OCI-M2 (cell line): ENCODE measurements around the gene PML.
"Not testable (repeated sequence)": the region's sequence is repeated elsewhere in the genome, so short reads cannot be mapped to it uniquely, and the experiment has no call there.

Experiments used
- DNase-seq: peaks from one replicate; lab custom pipeline; 2025; ENCODE audit not compliant: unreplicated experiment; lab: John Stamatoyannopoulos, UW

PML gene

GRCh38 chr15:74038707-74039655 lies 44.5 kb downstream of the PML start:
- DNase-seq, result no peak

- DNase-seq, result no peak
Measured at GRCh38 chr15:74039656-74040010, 45.1 kb downstream of the PML start.

- no peak for DNase-seq
Measured at GRCh38 chr15:74040109-74040850, 45.8 kb downstream of the PML start.

- DNase-seq, result no peak
Measured at GRCh38 chr15:74041311-74041756, 46.8 kb downstream of the PML start.

GRCh38 chr15:74041777-74042435 lies 47.4 kb downstream of the PML start:
- no peak for DNase-seq

- no peak for DNase-seq
Measured at GRCh38 chr15:74042603-74043424, 48.3 kb downstream of the PML start.

GRCh38 chr15:74043425-74044266 lies 49.1 kb downstream of the PML start:
- DNase-seq, result no peak

- no peak for DNase-seq
Measured at GRCh38 chr15:74044267-74045110, 50.0 kb downstream of the PML start.

- no peak for DNase-seq
Measured at GRCh38 chr15:74045184-74045583, 50.7 kb downstream of the PML start.

GRCh38 chr15:74045636-74046274 lies 51.2 kb downstream of the PML start:
- no peak for DNase-seq

GRCh38 chr15:74046275-74046674 lies 51.8 kb downstream of the PML start:
- DNase-seq, result no peak

GRCh38 chr15:74050127-74050526 lies 55.6 kb downstream of the PML start:
- DNase-seq, result no peak

- DNase-seq, result no peak
Measured at GRCh38 chr15:74050556-74051234, 56.2 kb downstream of the PML start.

GRCh38 chr15:74052271-74053260 lies 58.0 kb downstream of the PML start:
- not testable (repeated sequence) for DNase-seq

GRCh38 chr15:74053517-74053916 lies 59.0 kb downstream of the PML start:
- no peak for DNase-seq

- no peak for DNase-seq
Measured at GRCh38 chr15:74053941-74054529, 59.5 kb downstream of the PML start.
